IPS-11a (cell line): ENCODE results near the gene TERB1.

Experiments
- H3K4me3 ChIP-seq: one replicate; pipeline ENCODE4 v1.5.1; 2013; ENCODE audit warnings: low read depth, low read length, control low read depth

TERB1 gene

GRCh38 chr16:66705790-66706505 is 95.4 kb downstream of the TERB1 start:
- H3K4me3 ChIP-seq: no peak overlapping the region
